Parathyroid adenoma (tissue), 2 donors: ENCODE data around the gene TBCCD1.

Source experiments
- H2AFZ ChIP-seq: fragments of 300-600 bp; sonication (generic); one replicate; pipeline ENCODE4 v1.7.0; 2017; ENCODE audit warnings: antibody characterized with exemption, mild to moderate bottlenecking
- H3K27ac ChIP-seq: fragments of 300-600 bp; sonication (generic); one replicate; pipeline ENCODE4 v1.7.0; 2017
- H3K27me3 ChIP-seq: fragments of 300-600 bp; sonication (generic); one replicate; pipeline ENCODE4 v1.7.0; 2017; ENCODE audit warnings: low read length; ENCODE audit not compliant: control insufficient read depth, insufficient read depth
- H3K36me3 ChIP-seq: fragments of 300-600 bp; sonication (generic); one replicate; pipeline ENCODE4 v1.7.0; 2017; ENCODE audit warnings: low read length; ENCODE audit not compliant: control insufficient read depth, insufficient read depth
- H3K4me1 ChIP-seq: fragments of 300-600 bp; sonication (generic); one replicate; pipeline ENCODE4 v1.7.0; 2017; ENCODE audit warnings: control low read depth
- H3K4me2 ChIP-seq: fragments of 300-600 bp; sonication (generic); one replicate; pipeline ENCODE4 v1.7.0; 2017; ENCODE audit warnings: low read length
- H3K4me3 ChIP-seq: fragments of 300-600 bp; sonication (generic); one replicate; pipeline ENCODE4 v1.7.0; 2017; ENCODE audit warnings: low read depth, low read length
- H3K79me2 ChIP-seq: fragments of 300-600 bp; sonication (generic); one replicate; pipeline ENCODE4 v1.7.0; 2017; ENCODE audit warnings: control low read depth
- H3K9ac ChIP-seq: fragments of 300-600 bp; sonication (generic); one replicate; pipeline ENCODE4 v1.7.0; 2017; ENCODE audit warnings: mild to moderate bottlenecking
- H3K9me3 ChIP-seq: fragments of 300-600 bp; sonication (generic); one replicate; pipeline ENCODE4 v1.7.0; 2017; ENCODE audit warnings: low read length; ENCODE audit not compliant: control insufficient read depth
- CTCF ChIP-seq: fragments of 300-600 bp; sonication (generic); IDR thresholded peaks from one replicate; pipeline ENCODE4 v1.7.0; 2017; ENCODE audit warnings: antibody characterized with exemption, mild to moderate bottlenecking
- donor health status: primary hyperparathyroidism.

TBCCD1 gene

GRCh38 chr3:186590580-186591295, 23.6 kb upstream of the TBCCD1 start:
- H3K79me2 ChIP-seq: no peaks in the 10 kb centered on the region

GRCh38 chr3:186589856-186590579, 22.9 kb upstream of the TBCCD1 start:
- no peak overlapping the region for H3K9ac ChIP-seq
- no peak overlapping the region for H3K4me3 ChIP-seq
- H3K79me2 ChIP-seq: no peaks in the 10 kb centered on the region
- no peak overlapping the region for H2AFZ ChIP-seq
- TF ChIP-seq CTCF: no peak
- no peaks in the 10 kb centered on the region for H3K9me3 ChIP-seq
- no peak overlapping the region for H3K27ac ChIP-seq
- H3K4me1 ChIP-seq: no peaks in the 10 kb centered on the region
- H3K4me2 ChIP-seq: no peak overlapping the region
- no peaks in the 10 kb centered on the region for H3K27me3 ChIP-seq
- no peaks in the 10 kb centered on the region for H3K36me3 ChIP-seq

More at GRCh38 chr3:186590580-186591295, 23.6 kb upstream of the TBCCD1 start:
- Histone ChIP-seq H2AFZ (no peak overlapping the region), H3K9ac (no peak overlapping the region), H3K27ac (no peak overlapping the region), H3K4me3 (no peak overlapping the region), H3K9me3 (no peaks in the 10 kb centered on the region), H3K27me3 (no peaks in the 10 kb centered on the region), H3K36me3 (no peaks in the 10 kb centered on the region), H3K4me1 (no peaks in the 10 kb centered on the region), H3K4me2 (no peak overlapping the region)
- no peak for TF ChIP-seq CTCF

- H3K4me2 ChIP-seq: no peak overlapping the region
- H3K9me3 ChIP-seq: no peaks in the 10 kb centered on the region
- no peak for TF ChIP-seq CTCF
- H3K36me3 ChIP-seq: no peaks in the 10 kb centered on the region
- no peak overlapping the region for H3K27ac ChIP-seq
- no peak overlapping the region for H3K4me3 ChIP-seq
- H2AFZ ChIP-seq: no peak overlapping the region
- no peaks in the 10 kb centered on the region for H3K79me2 ChIP-seq
- no peaks in the 10 kb centered on the region for H3K4me1 ChIP-seq
- H3K27me3 ChIP-seq: no peaks in the 10 kb centered on the region
- H3K9ac ChIP-seq: no peak overlapping the region
These were observed 22.0 kb upstream of the TBCCD1 start for GRCh38 chr3:186589121-186589520.

GRCh38 chr3:186588632-186589031, 21.5 kb upstream of the TBCCD1 start:
- no peak for TF ChIP-seq CTCF
- Histone ChIP-seq H3K9me3 (no peaks in the 10 kb centered on the region), H3K79me2 (no peaks in the 10 kb centered on the region), H2AFZ (peak overlapping the region; percentile 6), H3K4me2 (no peak overlapping the region), H3K36me3 (no peaks in the 10 kb centered on the region), H3K27ac (no peak overlapping the region), H3K4me3 (no peak overlapping the region), H3K27me3 (no peaks in the 10 kb centered on the region), H3K9ac (no peak overlapping the region), H3K4me1 (no peaks in the 10 kb centered on the region)
